Left ventricle myocardium superior (tissue), 1 donor: Measurements from ENCODE around the gene MYO1D. TPM values are rescaled to one million over a fixed set of nuclear protein-coding genes. Genes with fewer than 3 reads are reported as not detected.

Experiments
- ATAC-seq: fragments of 200-7000 bp; cut with Tn5 transposase; one replicate; pipeline ENCODE4 v1.9.1; 2020; ENCODE audit warnings: mild to moderate bottlenecking, moderate library complexity
- DNase-seq: peaks from one replicate; pipeline ENCODE4 v3.0.0-alpha.2; 2020
- intact Hi-C: fragments of 100-400 bp; cut with micrococcal nuclease; formaldehyde crosslinking; loops from one replicate; pipeline ENCODE4 v1.11.0; 2022
- total RNA-seq: library from RNA; stranded (reverse); fragmentation: NEBNext Ultra II Directional; extraction: Animal tissue kit (Norgen Biotek cat#: 25700); gene quantifications from one replicate; pipeline ENCODE4 v1.2.1, GENCODE V29; 2021
- donor health status: DM: no; HTN: yes; CAD: no; lungs with severe emphysema.

Gene MYO1D
- total RNA-seq, 1 donor from 2014 or later = 6.4 TPM

GRCh38 chr17:32801193-32801592 lies 75.7 kb downstream of the MYO1D start:
- intact Hi-C loops = no loop called here
- DNase-seq (no peak), ATAC-seq (no peak)

DNA sequence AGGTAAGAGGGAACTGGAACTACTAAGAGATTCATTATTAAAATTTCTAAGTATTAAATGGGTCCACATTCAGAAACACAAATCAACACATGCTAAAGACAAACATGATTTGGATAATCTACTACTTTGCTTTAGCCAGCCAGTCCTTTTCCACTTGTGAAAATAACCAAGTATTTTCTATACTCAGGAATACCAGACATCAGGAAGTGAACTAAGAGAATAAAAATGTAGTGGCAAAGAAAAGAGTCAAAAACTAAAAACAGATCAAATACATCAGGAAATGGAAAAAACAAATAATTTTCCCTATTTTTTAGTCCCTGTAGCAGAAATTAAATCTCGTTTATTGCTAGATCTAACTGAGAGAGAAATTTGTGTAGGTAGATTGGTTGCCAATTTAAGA lies 78.0 kb downstream of the MYO1D start:
- DNase-seq = no peak

DNA sequence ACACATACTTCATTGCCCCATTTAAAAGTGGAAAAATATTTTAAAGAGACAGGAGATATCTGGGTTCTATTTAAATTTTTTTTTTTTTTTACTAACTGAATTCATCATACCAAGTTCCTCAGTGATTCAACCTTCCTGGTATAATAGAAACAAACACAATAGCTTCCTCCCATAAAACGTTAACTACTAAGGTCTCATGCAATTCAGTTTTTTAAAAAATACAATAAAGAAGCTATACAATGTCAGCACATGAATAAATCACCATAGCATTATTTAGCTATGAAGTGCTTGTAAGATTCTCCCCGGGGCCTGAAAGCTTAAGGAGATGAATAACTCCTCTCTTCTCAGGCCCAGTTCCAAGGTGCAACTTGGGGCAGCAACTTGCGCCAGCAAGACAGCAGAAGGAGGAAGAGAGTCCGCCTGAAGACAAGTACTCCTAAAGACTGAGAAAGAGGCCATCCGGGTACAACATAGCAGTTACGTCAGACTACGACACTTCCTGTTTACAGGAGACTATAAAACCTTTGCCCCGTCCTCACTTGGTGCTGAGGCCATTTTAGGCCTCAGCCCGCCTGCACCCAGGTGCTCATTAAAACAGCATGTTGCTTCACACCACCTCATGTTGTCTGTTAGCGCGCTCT lies 81.5 kb downstream of the MYO1D start:
- ATAC-seq (no peak), DNase-seq (no peak)
- intact Hi-C loops = no loop called here

More for the DNA sequence above, 78.0 kb downstream of the MYO1D start:
- ATAC-seq = no peak
- intact Hi-C loops = no loop called here

- intact Hi-C loops = no loop called here
Observed at GRCh38 chr17:32794533-32795246, 82.2 kb downstream of the MYO1D start.

GRCh38 chr17:32793841-32794240 lies 83.1 kb downstream of the MYO1D start:
- no peak for ATAC-seq
- no peak for DNase-seq
- intact Hi-C loops = no loop called here

More at GRCh38 chr17:32794533-32795246, 82.2 kb downstream of the MYO1D start:
- ATAC-seq (no peak), DNase-seq (no peak)

GRCh38 chr17:32792207-32792606 lies 84.7 kb downstream of the MYO1D start:
- intact Hi-C loops = no loop called here
- no peak for DNase-seq
- ATAC-seq = no peak

DNA sequence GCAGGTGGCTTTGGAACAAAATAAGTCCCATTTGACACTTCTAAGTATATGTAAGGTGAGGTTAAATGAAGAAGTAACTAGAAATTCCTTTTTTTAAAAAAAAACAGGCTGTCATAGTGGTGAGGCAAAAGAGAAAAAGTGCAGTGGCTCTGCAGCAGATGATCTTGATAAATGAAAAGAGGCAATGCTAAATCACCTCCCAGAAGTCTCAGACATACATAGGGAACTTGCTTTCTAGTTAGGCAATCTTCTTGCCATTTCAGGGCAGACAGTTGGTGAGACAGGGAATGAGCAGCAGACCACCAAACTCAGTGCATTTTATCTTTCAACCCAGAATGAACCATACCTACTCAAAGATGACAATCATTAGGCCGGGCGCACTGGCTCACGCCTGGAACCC lies 90.8 kb downstream of the MYO1D start:
- DNase-seq = no peak
- intact Hi-C loops = loop anchor here (10.0 kb wide), 2 partner anchors 89 to 119 kb away; partner anchors contain the start of gene MYO1D
- no peak for ATAC-seq

DNA sequence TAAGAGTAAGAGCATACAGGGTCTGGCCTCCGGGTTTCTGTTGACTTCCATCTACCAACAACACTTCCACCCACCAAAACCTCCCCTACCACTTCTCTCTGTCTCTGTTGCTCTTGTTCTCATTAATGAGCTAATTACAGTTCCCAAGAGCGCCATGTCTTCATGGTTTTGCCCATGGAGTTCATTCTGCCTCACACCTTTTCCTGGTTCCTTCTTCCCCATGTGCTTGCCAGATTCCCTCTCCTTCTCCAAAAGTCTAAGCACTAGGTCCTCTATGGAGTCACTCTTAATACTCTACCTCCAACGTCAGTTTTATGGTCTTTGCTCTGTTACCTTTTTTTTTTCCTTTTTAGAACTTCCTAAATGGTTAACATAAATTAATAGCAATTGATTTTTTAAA lies 92.8 kb downstream of the MYO1D start:
- DNase-seq (no peak), ATAC-seq (no peak)
- intact Hi-C loops = loop anchor here (10.0 kb wide), 2 partner anchors 91 to 121 kb away; partner anchors contain the start of gene MYO1D

DNA sequence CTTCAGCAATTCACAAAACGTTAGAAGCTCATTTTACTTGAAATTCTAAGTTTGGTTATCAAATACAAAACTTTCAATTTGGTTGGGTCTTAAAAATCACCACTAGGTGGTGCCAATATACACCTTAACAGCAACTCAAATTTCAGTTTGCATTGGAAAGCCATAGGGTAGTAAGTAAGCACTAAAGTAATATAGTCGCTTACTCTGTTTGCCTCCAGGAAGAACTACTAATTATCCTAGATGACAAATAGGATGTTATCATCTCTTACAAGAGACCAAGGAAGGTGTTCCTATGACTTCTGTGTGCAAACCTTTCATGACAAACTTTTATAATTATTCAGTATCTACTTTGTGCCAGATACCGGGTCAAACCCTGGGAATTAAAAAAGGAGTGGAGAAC lies 93.3 kb downstream of the MYO1D start:
- intact Hi-C loops = loop anchor here (10.0 kb wide), 2 partner anchors 91 to 121 kb away; partner anchors contain the start of gene MYO1D
- peak; percentile 41 for ATAC-seq
- no peak for DNase-seq

DNA sequence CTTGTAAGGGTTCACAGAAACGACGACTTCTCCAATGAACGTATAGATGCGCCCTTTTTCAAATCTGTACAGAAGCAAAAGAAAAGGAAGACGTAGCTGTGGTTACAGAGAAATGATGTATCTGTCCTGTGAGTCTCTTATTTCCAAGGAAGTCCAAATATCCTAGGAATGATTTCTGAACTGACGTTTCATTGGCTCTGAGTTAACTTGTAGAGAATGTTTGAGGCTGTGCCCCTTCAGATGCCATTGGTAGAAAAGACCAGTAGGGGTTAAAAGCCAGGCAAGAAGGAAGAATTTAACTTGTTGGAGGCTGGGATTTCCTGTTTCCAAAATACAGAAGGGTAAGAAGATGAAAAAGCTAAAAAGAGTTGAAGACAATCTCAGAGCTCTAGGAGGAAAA lies 96.2 kb downstream of the MYO1D start:
- ATAC-seq (no peak), DNase-seq (no peak)
- intact Hi-C loops = loop anchor here (10.0 kb wide), 2 partner anchors 94 to 124 kb away; partner anchors contain the start of gene MYO1D

GRCh38 chr17:32777922-32778321 lies 99.0 kb downstream of the MYO1D start:
- no peak for DNase-seq
- intact Hi-C loops = no loop called here
- ATAC-seq = no peak

DNA sequence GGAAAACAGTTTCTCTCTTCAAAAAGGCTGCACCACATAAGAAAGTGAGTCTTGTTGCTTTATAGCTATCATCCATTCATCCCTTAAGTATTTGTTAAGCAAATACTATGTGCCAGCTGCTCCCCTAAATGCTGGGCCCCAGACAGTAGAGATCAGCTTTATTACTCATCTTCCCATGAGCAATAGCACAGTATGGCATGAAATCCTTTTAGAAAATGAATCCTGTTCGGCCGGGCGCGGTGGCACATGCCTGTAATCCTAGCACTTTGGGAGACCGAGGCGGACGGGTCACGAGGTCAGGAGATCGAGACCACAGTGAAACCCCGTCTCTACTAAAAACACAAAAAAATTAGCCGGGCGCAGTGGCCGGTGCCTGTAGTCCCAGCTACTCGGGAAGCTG lies 99.5 kb downstream of the MYO1D start:
- ATAC-seq = no peak
- DNase-seq = no peak
- intact Hi-C loops = no loop called here

- intact Hi-C loops = no loop called here
- DNase-seq (no peak), ATAC-seq (no peak)
Observed at GRCh38 chr17:32774695-32775084, 102.2 kb downstream of the MYO1D start.

GRCh38 chr17:32773856-32774694 lies 102.8 kb downstream of the MYO1D start:
- DNase-seq = no peak
- no peak for ATAC-seq
- intact Hi-C loops = no loop called here

DNA sequence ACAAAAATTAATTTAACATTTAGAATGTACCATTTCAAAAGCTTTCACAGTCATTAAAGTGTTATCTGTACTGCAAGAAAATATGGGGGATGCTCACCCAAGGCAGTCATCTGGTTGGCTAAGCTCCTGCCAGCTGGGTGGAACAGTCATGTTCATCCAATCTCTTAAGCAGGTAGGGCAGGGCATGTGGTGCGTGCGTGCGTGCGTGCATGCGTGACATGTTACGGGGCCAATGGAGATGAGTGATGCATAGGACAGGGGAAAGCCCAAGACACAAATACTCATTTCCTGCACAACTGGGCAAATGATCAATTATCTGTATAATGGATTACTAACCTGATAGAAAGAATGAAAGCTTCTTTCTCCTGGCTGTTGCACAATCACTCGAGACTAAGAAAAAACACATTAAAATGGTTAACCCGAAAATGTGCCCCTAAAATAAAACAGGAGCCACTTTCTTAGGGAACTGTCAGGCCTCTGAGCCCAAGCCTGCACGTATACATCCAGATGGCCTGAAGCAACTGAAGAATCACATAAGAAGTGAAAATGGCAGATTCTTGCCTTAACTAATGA lies 104.4 kb downstream of the MYO1D start:
- intact Hi-C loops = no loop called here
- DNase-seq (no peak), ATAC-seq (no peak)

DNA sequence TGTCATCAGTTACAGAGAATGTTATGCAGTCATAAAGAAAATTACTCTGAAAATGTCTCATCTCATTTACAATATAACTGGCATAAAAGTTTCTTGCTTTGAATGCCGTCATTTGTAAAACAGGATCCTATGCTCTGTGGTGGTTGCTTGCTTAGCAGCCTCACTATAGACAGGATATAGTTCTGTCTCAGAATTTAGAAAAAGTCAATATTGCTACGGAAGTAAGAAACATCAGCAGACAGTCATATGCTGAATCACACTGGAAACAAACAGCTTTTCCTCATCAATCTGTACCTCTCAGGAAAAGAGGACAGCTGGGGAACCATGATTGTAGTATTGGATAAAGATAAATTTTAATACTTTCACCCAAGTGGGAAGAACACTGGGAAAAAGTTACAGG lies 105.5 kb downstream of the MYO1D start:
- no peak for DNase-seq
- ATAC-seq = no peak
- intact Hi-C loops = no loop called here

- ATAC-seq = no peak
- no peak for DNase-seq
- intact Hi-C loops = no loop called here
Observed at GRCh38 chr17:32769846-32770245, 107.1 kb downstream of the MYO1D start.

GRCh38 chr17:32763855-32764439 lies 113.0 kb downstream of the MYO1D start:
- no peak for ATAC-seq
- intact Hi-C loops = no loop called here

DNA sequence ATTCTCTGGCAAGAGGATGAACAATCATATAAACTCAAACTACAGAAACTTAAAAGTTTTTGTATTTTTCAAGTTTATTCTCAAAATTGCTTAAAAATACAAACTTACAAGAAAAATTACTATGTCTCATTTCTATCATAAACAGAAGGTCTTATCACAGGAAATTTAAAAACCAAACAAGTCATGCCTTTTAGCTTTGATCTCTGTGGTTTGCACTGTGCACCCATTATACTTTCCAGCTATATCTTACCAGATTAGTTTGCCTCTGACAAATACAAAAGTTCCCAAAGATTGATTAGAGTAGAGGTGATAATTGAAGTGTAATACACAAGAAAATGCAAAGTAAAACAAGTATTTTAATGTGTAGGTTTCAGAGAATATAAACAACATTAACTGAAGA lies 117.4 kb downstream of the MYO1D start:
- intact Hi-C loops = loop anchor here (10.0 kb wide), 1 partner anchor 295 kb away; no protein-coding TSS in a partner anchor
- ATAC-seq (no peak), DNase-seq (no peak)

More at GRCh38 chr17:32763855-32764439, 113.0 kb downstream of the MYO1D start:
- no peak for DNase-seq
